Stomach (tissue), 8 donors: Measurements from ENCODE around the gene MTCL3.

Source experiments
- DNase-seq, 2 donors: peaks; one replicate each; pipeline versions ENCODE4 v3.0.0 to v3.0.0-alpha.2; 2013 to 2019
- H3K27ac ChIP-seq, 5 donors: fragments of 200-600 bp in 4 of 5; sonication (generic) in 4 of 5; one replicate each; pipeline ENCODE4 v1.5.1; 2013 to 2019; ENCODE audit warnings: mild to moderate bottlenecking in 1 of 5, moderate library complexity in 1 of 5
- H3K27me3 ChIP-seq, 3 donors: fragments of 200-600 bp; sonication (generic); one replicate each; pipeline ENCODE4 v1.5.1; 2017 to 2019; ENCODE audit warnings: mixed run types in 1 of 3
- H3K36me3 ChIP-seq, 4 donors: fragments of 200-600 bp; sonication (generic); 1 replicate in 3 of 4; 2 replicates in 1 of 4; pipeline ENCODE4 v1.5.1; 2016 to 2019
- H3K4me1 ChIP-seq, 4 donors: fragments of 200-600 bp; sonication (generic); one replicate each; pipeline ENCODE4 v1.5.1; 2016 to 2019
- H3K4me3 ChIP-seq, 4 donors: fragments of 200-600 bp; sonication (generic) in 3 of 4; one replicate each; pipeline ENCODE4 v1.5.1; 2016 to 2019; ENCODE audit warnings: mild to moderate bottlenecking in 1 of 4
- H3K9me3 ChIP-seq, 4 donors: fragments of 200-600 bp; sonication (generic); one replicate each; pipeline ENCODE4 v1.5.1; 2016 to 2019
- EP300 ChIP-seq: sonication (generic); formaldehyde crosslinking; IDR thresholded peaks from one replicate; pipeline ENCODE4 v1.6.1; 2017; ENCODE audit warnings: antibody characterized with exemption
- POLR2A ChIP-seq, 4 donors: fragments of 450-650 bp; IDR thresholded peaks; one replicate each; pipeline ENCODE4 v1.6.1; 2016; ENCODE audit warnings: antibody characterized with exemption in 4 of 4, control low read depth in 2 of 4, mild to moderate bottlenecking in 1 of 4, moderate library complexity in 1 of 4
- POLR2AphosphoS5 ChIP-seq, 3 donors: sonication (generic); formaldehyde crosslinking; IDR thresholded peaks; one replicate each; pipeline ENCODE4 v1.6.1; 2016; ENCODE audit warnings: antibody characterized with exemption in 3 of 3
- WGBS, 5 donors: extraction: QIAGEN DNeasy Blood & Tissue Kit in 3 of 5; methylation state at CpG; one replicate each; pipeline versions ENCODE4 v1.1.5 to v1.1.7; 2013 to 2018; 5-methylcytosine and 5-hydroxymethylcytosine counted together
- intact Hi-C: fragments of 100-400 bp; cut with DNase I; formaldehyde crosslinking; loops from one replicate; pipeline ENCODE4 v1.15.1; 2023; ENCODE audit warnings: low total_unique reads
- TF ChIP-seq, protein P1 (sequence below), 7 experiments: fragments of 450-650 bp in 4 of 7; fragments of 200-600 bp in 3 of 7; sonication (generic) in 3 of 7; IDR thresholded peaks; one replicate each; pipeline ENCODE4 v1.5.1; 2016 to 2019; ENCODE audit warnings: antibody characterized with exemption in 7 of 7, control low read depth in 2 of 7, mild to moderate bottlenecking in 1 of 7
- donor health status: healthy with polysubstance abuse.
- donor health status: Bipolar disorder and iron deficiency.
- donor health status: healthy.

MTCL3 gene

GRCh38 chr6:127533736-127534135 is 14.6 kb upstream of the MTCL3 start:
- Histone ChIP-seq H3K4me1 (no peaks in the 10 kb centered on the region), H3K36me3 (no peaks in the 10 kb centered on the region), H3K4me3 (no peak overlapping the region), H3K27ac (no peak overlapping the region), H3K27me3 (peaks cover 0 to 8% (median 0%) of the 10 kb centered on the region in 3 donors), H3K9me3 (no peaks in the 10 kb centered on the region)
- TF ChIP-seq, protein P1, sequence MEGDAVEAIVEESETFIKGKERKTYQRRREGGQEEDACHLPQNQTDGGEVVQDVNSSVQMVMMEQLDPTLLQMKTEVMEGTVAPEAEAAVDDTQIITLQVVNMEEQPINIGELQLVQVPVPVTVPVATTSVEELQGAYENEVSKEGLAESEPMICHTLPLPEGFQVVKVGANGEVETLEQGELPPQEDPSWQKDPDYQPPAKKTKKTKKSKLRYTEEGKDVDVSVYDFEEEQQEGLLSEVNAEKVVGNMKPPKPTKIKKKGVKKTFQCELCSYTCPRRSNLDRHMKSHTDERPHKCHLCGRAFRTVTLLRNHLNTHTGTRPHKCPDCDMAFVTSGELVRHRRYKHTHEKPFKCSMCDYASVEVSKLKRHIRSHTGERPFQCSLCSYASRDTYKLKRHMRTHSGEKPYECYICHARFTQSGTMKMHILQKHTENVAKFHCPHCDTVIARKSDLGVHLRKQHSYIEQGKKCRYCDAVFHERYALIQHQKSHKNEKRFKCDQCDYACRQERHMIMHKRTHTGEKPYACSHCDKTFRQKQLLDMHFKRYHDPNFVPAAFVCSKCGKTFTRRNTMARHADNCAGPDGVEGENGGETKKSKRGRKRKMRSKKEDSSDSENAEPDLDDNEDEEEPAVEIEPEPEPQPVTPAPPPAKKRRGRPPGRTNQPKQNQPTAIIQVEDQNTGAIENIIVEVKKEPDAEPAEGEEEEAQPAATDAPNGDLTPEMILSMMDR (IDR thresholded peaks at IDR 0.05), result no peak
- TF ChIP-seq POLR2A (IDR thresholded peaks at IDR 0.05) (no peak), EP300 (no peak), POLR2AphosphoS5 (IDR thresholded peaks at IDR 0.05) (no peak)
- intact Hi-C loops, result loop anchor here (10.0 kb wide), 1 partner anchor 229 kb away; no protein-coding TSS in a partner anchor
- DNase-seq, result no peak
- 57 to 69% (median 64%) methylated on average over 3 of the region's 3 CpGs for WGBS, 5 donors

- Histone ChIP-seq H3K9me3 (no peaks in the 10 kb centered on the region), H3K27ac (no peak overlapping the region), H3K27me3 (peaks cover 0 to 8% (median 0%) of the 10 kb centered on the region in 3 donors), H3K36me3 (no peaks in the 10 kb centered on the region), H3K4me3 (no peak overlapping the region), H3K4me1 (no peaks in the 10 kb centered on the region)
- DNase-seq, result no peak
- intact Hi-C loops, result loop anchor here (10.0 kb wide), 1 partner anchor 228 kb away; no protein-coding TSS in a partner anchor
- TF ChIP-seq POLR2A (IDR thresholded peaks at IDR 0.05) (no peak), EP300 (no peak), POLR2AphosphoS5 (IDR thresholded peaks at IDR 0.05) (no peak)
- TF ChIP-seq, protein P1 (IDR thresholded peaks at IDR 0.05), result no peak
- 93 to 98% (median 96%) methylated on average over 1 of the region's 1 CpG for WGBS, 5 donors
Measured at GRCh38 chr6:127533011-127533410, 13.9 kb upstream of the MTCL3 start.

DNA sequence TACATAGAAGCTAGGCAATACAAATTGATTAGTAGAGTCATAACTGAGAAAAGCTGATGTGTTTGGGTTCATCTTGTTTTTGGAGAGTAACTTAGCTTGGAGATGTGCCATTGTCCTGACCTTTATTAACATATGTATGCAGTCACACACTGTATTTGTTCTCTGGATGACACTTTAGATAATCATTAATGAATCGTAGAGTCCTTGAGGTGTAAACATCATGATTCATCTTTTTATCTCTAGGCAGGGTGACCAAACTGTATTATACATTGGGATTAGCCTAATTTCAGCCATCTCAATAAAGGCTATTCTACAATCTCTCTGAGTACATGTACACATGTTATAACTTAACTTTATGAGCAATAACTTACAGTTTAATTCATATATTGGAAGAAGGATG is 3.6 kb upstream of the MTCL3 start:
- 42 to 59% (median 50%) methylated on average over 1 of the region's 1 CpG for WGBS, 5 donors
- no peaks in the 10 kb centered on the region for H3K9me3 ChIP-seq
- TF ChIP-seq, protein P1 (IDR thresholded peaks at IDR 0.05), result no peak
- no peak for TF ChIP-seq EP300
- no peak for TF ChIP-seq POLR2A (IDR thresholded peaks at IDR 0.05)
- intact Hi-C loops, result no loop called here
- DNase-seq, result no peak
- H3K4me1 ChIP-seq, result peaks cover 0 to 14% (median 8%) of the 10 kb centered on the region in 4 donors
- H3K36me3 ChIP-seq, result no peaks in the 10 kb centered on the region
- peaks cover 3 to 59% (median 32%) of the 10 kb centered on the region in 3 donors for H3K27me3 ChIP-seq
- no peak overlapping the region for H3K27ac ChIP-seq
- H3K4me3 ChIP-seq, result no peak overlapping the region

DNA sequence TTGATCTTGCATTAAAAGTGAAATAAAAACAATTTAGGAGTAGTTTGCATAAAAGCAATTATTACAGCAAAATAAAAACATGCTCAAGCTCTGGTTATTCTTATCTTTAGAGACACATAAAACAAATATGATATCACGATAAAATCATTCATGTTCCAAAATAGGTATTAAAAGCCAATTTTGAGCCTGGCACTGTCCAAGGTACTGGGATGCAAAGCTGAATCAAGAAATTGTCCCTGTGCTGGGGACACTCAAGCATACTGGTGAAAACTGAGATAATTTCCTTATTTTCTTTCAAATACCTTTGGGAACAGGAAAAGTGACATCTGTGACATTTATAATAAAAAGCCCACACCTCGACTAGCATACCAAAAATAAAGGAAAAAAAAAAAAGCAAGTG is 931 bp upstream of the MTCL3 start:
- intact Hi-C loops, result no loop called here
- peaks cover 19 to 35% (median 26%) of the 10 kb centered on the region in 4 donors for H3K4me1 ChIP-seq
- TF ChIP-seq, protein P1 (IDR thresholded peaks at IDR 0.05), result no peak
- TF ChIP-seq POLR2A (IDR thresholded peaks at IDR 0.05), result no peak
- TF ChIP-seq EP300, result no peak
- no peak for TF ChIP-seq POLR2AphosphoS5 (IDR thresholded peaks at IDR 0.05)
- peaks cover 3 to 81% (median 58%) of the 10 kb centered on the region in 3 donors for H3K27me3 ChIP-seq
- H3K27ac ChIP-seq, result no peak overlapping the region
- no peaks in the 10 kb centered on the region for H3K9me3 ChIP-seq
- no peak overlapping the region for H3K4me3 ChIP-seq
- peak in 1 of 2 donors; percentile 44 for DNase-seq
- WGBS, 5 donors, result 6 to 16% (median 13%) methylated on average over 2 of the region's 2 CpGs
- no peaks in the 10 kb centered on the region for H3K36me3 ChIP-seq
